ENCODE measurements around the gene DBH. TPM values are rescaled to one million over a fixed set of nuclear protein-coding genes. Genes with fewer than 3 reads are reported as not detected.

The DBH gene
- total RNA-seq, 3 donors from 2014 or later (not counting 1 experiment from before 2014, with no cell fraction given), result not detected

DNA sequence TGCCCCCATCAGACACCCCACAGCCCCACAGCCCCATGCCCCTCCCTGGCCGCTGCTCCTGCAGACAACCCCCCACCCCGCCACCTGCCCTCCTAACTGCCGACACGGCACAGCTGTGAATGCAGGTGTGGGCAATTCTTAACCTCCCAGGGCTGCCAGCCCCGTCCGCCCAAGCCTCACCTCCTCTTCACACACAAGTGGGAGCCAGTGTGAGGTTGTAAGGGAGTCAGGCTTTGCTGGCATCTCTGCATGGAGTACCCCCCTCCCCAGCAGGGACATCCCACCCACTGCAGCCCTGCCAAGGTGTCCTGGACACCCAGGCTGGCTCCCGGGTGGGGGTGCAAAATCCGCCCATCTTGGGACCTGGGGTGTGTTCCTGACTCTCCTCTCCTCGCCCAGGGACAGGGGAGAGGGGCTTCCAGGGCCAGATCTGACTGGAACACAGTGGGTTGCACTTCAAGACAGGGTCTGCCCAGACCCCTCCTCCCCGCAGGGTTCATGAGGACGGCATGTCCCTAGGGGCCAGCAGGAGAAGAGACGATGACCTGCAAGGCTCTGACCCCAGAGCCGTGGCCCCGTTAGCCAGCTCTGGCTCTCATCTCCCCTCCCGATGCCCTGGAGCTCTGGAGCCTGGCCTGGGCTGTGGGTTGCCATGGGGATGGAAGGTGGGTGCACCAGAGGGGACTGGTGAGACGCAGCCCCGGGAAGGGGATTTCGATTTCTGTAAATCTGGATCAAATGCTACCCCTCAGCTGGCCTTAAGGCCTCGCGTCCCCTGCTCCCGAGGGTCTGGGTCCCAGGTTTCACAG is 67.6 kb downstream of the DBH start:
- Histone ChIP-seq H3K27ac (ENCODE audit: low read length) (no peak overlapping the region), H3K4me1 (ENCODE audit: control insufficient read depth, insufficient read depth, low read length) (peaks cover 28% of the 10 kb centered on the region), H3K27me3 (ENCODE audit: control insufficient read depth, insufficient read depth, low read length) (no peaks in the 10 kb centered on the region), H3K4me3 (ENCODE audit: low read length) (no peak overlapping the region), H3K9me3 (ENCODE audit: control insufficient read depth, insufficient read depth, low read length) (no peaks in the 10 kb centered on the region), H3K36me3 (ENCODE audit: control insufficient read depth, insufficient read depth, low read length) (no peaks in the 10 kb centered on the region)
- Mint-ChIP-seq H3K27me3 (ENCODE audit: low read depth in 2 of 2) (peaks cover 0 to 1% of the 10 kb centered on the region in 2 donors), H3K4me1 (peaks cover 0 to 5% of the 10 kb centered on the region in 2 donors), H3K9me3 (no peaks in the 10 kb centered on the region), H3K36me3 (no peaks in the 10 kb centered on the region), H3K27ac (no peak overlapping the region), H3K4me3 (no peak overlapping the region)
- DNase-seq, result peak in 1 of 2 donors; percentile 59
- ATAC-seq, result no peak
- TF ChIP-seq, protein P1, sequence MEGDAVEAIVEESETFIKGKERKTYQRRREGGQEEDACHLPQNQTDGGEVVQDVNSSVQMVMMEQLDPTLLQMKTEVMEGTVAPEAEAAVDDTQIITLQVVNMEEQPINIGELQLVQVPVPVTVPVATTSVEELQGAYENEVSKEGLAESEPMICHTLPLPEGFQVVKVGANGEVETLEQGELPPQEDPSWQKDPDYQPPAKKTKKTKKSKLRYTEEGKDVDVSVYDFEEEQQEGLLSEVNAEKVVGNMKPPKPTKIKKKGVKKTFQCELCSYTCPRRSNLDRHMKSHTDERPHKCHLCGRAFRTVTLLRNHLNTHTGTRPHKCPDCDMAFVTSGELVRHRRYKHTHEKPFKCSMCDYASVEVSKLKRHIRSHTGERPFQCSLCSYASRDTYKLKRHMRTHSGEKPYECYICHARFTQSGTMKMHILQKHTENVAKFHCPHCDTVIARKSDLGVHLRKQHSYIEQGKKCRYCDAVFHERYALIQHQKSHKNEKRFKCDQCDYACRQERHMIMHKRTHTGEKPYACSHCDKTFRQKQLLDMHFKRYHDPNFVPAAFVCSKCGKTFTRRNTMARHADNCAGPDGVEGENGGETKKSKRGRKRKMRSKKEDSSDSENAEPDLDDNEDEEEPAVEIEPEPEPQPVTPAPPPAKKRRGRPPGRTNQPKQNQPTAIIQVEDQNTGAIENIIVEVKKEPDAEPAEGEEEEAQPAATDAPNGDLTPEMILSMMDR (IDR thresholded peaks at IDR 0.05), result no peak
- intact Hi-C loops (cut with micrococcal nuclease), result no loop called here
- WGBS (ENCODE audit: insufficient coverage), result 80% methylated on average over 19 of the region's 21 CpGs

DNA sequence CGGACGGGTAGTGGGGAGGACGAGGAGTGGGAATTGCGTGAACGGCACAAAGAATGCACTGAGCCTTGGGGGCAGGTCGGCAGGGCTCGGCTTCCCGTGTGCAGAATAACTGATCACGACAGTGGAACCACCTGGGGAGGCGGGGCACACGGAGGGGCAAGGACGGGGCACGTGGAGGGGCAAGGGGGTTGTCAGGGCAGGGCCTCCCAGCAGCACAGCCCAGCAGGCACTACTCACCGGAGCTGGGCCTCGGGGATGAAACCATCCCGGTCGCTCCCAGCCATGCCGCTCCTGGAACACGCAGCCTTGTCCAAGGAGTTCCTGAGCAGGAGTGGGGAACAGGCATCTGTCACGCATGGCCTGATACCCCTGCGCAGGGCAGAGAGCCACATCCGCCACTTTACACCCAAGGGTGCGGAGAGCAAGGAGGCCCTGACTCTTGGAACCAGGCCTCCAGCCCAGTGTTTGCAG is 68.6 kb downstream of the DBH start:
- Mint-ChIP-seq H3K36me3 (no peaks in the 10 kb centered on the region), H3K27ac (no peak overlapping the region), H3K4me3 (no peak overlapping the region), H3K27me3 (ENCODE audit: low read depth in 2 of 2) (no peaks in the 10 kb centered on the region), H3K9me3 (no peaks in the 10 kb centered on the region), H3K4me1 (peaks cover 0 to 5% of the 10 kb centered on the region in 2 donors)
- H3K9me3 ChIP-seq (ENCODE audit: control insufficient read depth, insufficient read depth, low read length), result no peaks in the 10 kb centered on the region
- DNase-seq (no peak), ATAC-seq (no peak)
- no peak overlapping the region for H3K4me3 ChIP-seq (ENCODE audit: low read length)
- H3K36me3 ChIP-seq (ENCODE audit: control insufficient read depth, insufficient read depth, low read length), result no peaks in the 10 kb centered on the region
- intact Hi-C loops (cut with micrococcal nuclease), result no loop called here
- WGBS (ENCODE audit: insufficient coverage), result 95% methylated on average over 23 of the region's 23 CpGs
- H3K4me1 ChIP-seq (ENCODE audit: control insufficient read depth, insufficient read depth, low read length), result peaks cover 33% of the 10 kb centered on the region
- H3K27me3 ChIP-seq (ENCODE audit: control insufficient read depth, insufficient read depth, low read length), result no peaks in the 10 kb centered on the region
- TF ChIP-seq, protein P1 (IDR thresholded peaks at IDR 0.05), result no peak
- H3K27ac ChIP-seq (ENCODE audit: low read length), result no peak overlapping the region

DNA sequence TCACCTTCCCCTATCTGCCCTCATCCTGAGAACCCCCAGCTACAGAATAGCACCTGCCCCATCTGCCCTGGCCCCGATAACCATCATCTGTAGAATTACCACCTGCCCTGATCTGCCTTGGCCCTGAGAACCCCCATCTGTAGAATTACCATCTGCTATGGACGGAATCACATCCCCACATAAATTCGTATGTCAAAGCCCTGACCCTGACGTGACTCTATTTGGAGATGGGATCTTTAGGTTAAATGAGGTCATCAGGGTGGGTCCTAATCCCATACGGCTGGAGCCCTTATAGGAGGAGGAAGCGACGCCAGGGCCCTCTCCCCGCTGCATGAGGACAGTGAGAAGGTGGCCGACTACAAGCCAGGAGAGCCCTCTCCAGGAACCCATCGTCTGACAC is 69.4 kb downstream of the DBH start:
- H3K27ac Mint-ChIP-seq, result no peak overlapping the region
- peaks cover 0 to 5% of the 10 kb centered on the region in 2 donors for H3K4me1 Mint-ChIP-seq
- H3K36me3 Mint-ChIP-seq, result no peaks in the 10 kb centered on the region
- no peak overlapping the region for H3K27ac ChIP-seq (ENCODE audit: low read length)
- H3K27me3 Mint-ChIP-seq (ENCODE audit: low read depth in 2 of 2), result no peaks in the 10 kb centered on the region
- H3K36me3 ChIP-seq (ENCODE audit: control insufficient read depth, insufficient read depth, low read length), result no peaks in the 10 kb centered on the region
- intact Hi-C loops (cut with micrococcal nuclease), result no loop called here
- DNase-seq (no peak), ATAC-seq (no peak)
- H3K9me3 ChIP-seq (ENCODE audit: control insufficient read depth, insufficient read depth, low read length), result no peaks in the 10 kb centered on the region
- H3K4me3 ChIP-seq (ENCODE audit: low read length), result no peak overlapping the region
- no peak overlapping the region for H3K4me3 Mint-ChIP-seq
- no peaks in the 10 kb centered on the region for H3K9me3 Mint-ChIP-seq
- no peaks in the 10 kb centered on the region for H3K27me3 ChIP-seq (ENCODE audit: control insufficient read depth, insufficient read depth, low read length)
- H3K4me1 ChIP-seq (ENCODE audit: control insufficient read depth, insufficient read depth, low read length), result peaks cover 34% of the 10 kb centered on the region
- 93% methylated on average over 10 of the region's 10 CpGs for WGBS (ENCODE audit: insufficient coverage)
- TF ChIP-seq, protein P1 (IDR thresholded peaks at IDR 0.05), result no peak

All from natural killer cell (primary cell).